DMS153 (cell line): ENCODE results near the gene EGFLAM.

Source experiments
- DNase-seq: peaks from one replicate; lab custom pipeline; 2025; lab: John Stamatoyannopoulos, UW

EGFLAM gene

GRCh38 chr5:38258319-38259061 lies at the start of gene EGFLAM:
EGFLAM (plus strand) TSS chr5:38258559; CDS start chr5:38258755, 196 bp downstream.
- DNase-seq: peak; percentile 15

- DNase-seq: no peak
Observed at GRCh38 chr5:38208782-38209378, 49.5 kb upstream of the EGFLAM start.

GRCh38 chr5:38210676-38211353 lies 47.5 kb upstream of the EGFLAM start:
- DNase-seq: no peak

GRCh38 chr5:38211354-38211710 lies 47.0 kb upstream of the EGFLAM start:
- DNase-seq: no peak

DNA sequence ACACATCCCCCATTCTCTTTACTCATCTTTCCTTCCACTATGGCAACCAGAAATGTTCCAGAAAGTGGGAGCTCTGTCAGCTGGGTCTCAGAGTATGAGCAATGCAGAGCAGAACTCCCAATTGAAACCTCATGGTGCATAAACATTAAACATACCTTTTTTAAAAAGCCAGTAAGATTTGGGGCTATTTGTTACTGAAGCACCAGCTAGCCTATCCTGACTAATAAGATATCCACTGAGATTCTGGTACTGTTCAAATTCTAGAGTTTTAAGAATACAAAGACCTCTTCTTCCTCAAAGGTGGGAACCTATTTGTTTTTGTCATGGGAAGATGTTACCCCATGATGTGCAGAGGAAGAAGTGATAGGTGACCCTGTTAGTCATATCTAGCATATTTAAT lies 46.1 kb upstream of the EGFLAM start:
- DNase-seq: no peak

GRCh38 chr5:38226091-38226490 lies 32.3 kb upstream of the EGFLAM start:
- no peak for DNase-seq

DNA sequence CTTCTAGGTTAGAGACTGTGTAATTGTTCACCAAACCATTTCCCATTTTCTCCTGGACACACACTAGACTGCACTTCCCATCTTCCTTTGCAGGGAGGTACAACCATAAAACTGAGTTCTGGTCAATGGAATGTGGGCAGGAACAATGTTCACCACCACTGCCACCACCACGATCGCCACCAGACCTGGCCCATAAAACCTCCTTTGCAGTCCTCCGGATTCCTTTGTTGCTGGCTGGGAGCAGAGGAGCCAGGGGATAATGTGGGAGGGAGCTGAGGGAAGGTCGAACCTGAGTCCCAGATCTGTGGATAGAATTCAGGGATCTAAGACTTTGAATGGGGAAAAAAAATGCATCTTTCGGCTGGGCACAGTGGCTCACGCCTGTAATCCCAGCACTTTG lies 29.4 kb upstream of the EGFLAM start:
- DNase-seq: no peak

GRCh38 chr5:38234737-38235136 lies 23.6 kb upstream of the EGFLAM start:
- DNase-seq: no peak

DNA sequence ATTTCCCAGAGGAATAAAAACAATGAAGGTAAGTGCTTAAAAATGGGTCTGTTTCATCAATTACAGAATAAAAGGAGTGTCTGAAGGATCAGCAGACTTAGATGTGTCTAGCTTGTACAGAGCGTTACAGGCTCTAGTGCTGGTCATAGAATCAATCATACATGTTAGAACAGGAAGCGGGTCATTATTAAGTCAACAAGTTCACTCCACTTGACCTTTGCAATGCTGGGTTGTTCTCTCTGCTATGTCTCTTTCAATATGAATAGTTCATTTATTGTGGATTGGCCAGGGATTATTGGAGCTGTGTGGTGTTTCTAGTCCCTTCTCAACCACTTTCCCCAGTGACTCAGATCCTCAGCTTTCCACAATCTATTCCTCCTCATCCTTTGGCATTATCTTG lies 20.7 kb upstream of the EGFLAM start:
- peak; percentile 10 for DNase-seq

DNA sequence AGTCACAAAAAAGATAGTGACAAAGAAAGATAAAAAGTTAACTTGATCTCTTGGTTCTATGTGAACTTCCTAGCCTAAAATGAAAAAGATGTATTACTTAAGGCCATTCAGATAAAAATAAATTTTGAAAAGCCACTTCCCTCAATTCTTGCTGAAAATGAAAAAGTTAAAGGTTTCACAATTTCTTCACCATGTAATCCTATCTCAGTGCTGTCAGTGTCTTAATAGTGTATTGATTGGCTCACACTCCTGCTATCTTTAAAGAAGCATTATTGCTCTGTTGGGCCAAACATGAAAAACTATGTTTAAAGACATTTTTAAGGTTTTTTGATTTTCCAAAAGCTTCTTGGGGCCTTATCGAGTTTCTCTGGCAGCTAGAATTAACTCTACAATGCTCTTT lies 18.1 kb upstream of the EGFLAM start:
- no peak for DNase-seq

DNA sequence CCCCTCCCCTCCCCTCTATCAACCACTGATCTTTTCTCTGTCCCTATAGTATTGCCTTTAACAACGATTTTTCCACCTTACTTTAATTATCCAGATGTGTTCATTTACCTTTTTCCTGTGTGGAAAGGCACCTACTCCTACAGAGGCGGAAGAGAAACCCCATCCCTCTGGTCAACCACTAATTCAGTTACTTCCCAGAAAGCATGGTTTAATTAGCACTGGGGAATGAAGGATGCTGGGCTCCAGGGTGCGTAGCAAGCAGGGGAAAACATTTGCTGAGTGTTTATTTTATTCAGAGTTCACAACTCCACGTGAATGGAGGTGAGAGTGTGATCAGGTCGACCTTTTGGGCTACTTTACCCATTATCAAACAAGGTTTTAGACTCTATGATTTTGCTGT lies 16.7 kb upstream of the EGFLAM start:
- DNase-seq: no peak

DNA sequence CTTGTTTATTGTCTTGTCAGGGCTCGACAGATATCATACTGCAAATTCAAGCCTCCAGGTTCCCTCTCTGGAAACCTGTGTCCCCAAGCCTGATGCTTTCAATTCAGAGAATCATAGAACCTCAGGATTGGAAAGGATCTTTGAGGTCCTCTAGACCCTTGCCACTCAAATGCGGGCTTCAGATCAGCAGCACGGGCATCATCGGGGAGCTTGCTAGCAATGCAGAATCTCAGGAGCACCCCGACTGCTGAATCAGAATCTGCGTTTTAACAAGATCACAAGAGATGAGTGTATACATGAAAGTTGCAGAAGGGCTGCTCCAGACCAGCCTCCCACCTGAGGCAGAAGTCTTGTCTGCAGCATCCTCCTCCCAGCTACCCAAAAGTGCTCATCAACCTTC lies 13.1 kb upstream of the EGFLAM start:
- DNase-seq: no peak

DNA sequence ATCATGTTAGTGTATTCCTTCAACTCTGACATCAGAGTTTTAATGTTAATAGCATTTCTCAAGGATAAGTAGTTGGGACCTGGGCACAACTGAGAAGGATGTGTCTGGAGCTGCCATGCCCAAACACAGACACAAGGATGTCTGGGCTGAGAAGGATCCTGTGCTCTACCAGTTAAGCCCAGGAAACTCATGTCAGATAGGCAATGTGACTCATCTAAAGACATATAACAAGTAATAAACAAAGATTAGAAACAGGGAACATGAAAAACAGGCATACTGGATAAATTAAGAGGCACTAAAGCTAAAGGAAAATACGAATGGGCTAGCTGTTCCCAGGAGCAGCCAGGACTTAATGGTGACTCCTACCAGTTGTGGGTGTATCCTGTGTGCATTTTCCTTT lies 9.1 kb upstream of the EGFLAM start:
- no peak for DNase-seq

DNA sequence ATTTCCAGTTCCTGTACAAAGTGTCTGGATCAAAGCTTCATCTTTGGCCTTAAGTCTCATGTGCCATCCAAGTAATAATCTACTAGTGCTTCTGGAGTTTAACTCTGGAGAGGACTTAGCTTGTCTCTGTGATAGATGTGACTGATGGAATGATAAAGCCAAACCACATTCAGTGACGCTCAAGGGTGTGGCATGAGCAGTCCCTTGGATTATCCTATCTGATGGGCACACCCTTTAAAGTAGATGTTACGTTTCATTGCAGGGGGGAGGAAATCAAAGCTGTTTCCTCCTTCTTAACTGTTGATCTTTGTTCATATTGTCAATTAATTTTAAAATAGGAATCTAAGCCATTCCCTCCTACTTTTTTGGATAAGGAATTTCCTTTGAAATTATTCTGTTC lies 8.5 kb upstream of the EGFLAM start:
- no peak for DNase-seq

- no peak for DNase-seq
Observed at GRCh38 chr5:38250763-38251448, 7.5 kb upstream of the EGFLAM start.

- DNase-seq: no peak
Observed at GRCh38 chr5:38253759-38254158, 4.6 kb upstream of the EGFLAM start.

DNA sequence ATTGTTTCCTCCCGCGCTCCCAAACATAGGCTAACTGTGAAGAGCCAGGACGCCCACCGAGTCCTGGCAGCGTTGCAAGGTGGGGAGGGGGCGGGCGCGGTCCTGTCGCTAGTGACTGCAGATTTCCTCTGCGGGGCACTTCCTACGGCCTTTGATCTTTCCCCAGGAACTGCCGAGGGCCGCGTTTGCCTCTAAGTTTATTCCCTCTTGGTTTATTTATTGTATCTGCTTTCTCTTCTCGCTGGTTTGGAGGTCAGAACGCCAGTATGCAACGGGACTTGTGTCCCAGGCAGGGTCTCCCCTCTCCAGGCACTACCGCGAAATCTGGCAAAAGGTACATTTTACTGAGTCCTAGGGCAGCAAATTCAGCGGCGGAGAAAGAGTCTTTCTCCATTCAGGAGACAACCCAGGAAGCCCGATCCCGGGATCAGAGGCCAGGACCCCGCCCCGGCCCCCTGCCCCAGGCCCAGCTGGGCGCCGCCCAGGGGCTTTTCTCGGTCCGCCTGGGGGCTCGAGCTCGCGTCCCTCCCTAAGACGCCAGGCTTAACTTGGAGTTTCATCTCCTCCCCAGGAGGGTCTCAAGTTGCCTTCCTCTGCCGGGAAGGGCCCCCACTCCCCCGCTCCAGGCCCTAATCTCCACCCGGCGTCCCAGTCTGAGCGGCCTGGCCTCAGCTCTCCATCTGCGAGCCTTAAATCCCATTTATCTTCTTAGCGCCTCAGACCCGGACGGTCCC lies 884 bp upstream of the EGFLAM start:
- no peak for DNase-seq

- DNase-seq: no peak
Observed at GRCh38 chr5:38258042-38258318, 379 bp upstream of the EGFLAM start.

DNA sequence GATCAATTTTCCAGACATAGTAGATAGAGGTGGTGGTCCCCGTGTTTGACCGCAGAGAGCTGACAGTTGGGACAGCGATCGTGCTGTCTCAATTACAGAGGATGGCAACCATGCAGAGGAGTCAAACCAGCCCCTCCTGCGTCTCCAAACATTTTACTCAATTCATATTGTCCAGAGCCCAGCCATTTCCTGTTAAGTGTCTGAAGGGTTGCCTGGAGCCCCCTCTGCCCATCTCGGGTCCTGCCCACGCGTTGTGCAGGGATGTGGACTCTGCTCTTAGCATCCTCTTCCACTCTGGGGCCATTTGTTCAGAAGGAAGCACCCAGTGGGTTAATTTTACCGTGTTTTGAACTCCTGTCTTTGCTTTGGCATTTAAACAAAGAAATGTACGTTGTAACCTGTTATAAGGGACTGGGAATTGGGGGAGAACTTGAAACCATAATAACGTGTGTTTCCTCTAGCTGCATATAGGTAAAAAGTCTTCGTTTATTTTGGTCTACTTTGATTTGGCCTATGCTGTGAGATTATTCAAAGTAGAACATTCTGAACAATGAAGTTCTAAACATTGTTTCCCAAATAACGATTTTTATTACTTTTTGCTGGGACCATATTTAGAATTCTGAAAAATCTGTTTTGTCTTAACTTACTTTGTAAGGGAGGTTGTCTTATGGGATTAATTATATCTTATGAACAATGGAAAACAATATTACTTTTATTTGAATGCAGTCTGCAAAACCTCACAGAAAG lies 876 bp downstream of the EGFLAM start:
- DNase-seq: no peak

DNA sequence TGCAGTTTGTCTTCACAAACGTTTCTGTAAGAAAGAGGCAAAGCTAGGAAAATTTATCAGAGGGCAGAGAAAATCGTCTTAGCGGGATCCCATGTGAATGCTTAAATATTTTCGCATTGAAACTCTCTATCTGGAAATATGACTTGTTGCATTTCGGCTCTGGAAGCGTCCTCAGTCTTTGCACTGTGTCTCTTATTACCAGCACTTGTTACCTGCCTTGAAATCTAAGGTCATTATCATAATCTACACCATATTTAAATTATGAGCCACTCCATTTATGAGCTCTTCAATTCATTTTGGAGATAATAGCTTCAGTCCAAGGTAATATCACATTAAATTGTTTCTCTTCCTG lies 1.4 kb downstream of the EGFLAM start:
- no peak for DNase-seq

DNA sequence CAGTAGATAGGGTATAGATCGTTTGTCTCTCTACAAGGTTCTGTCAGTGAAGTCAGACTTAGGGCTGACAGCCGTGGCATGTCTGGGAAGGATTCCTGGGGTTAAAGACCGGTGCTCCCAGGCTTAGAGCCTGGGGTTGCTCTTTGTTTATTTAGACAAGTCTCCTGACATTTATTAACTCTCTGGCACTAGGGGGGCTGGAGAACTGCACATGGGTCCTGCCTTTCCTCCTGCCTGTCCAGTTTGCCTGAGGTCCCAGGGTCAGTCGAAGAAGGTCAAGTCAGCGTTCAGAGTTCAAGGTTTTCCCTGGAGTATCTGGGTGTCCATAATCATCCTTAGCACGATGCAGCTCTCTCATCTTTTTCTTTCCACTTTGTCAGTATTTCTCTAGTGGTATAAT lies 5.6 kb downstream of the EGFLAM start:
- DNase-seq: no peak
